NCI-H1417 (cell line): Measurements from ENCODE around the gene PDCD2L.
"Not testable (repeated sequence)": the region's sequence is repeated elsewhere in the genome, so short reads cannot be mapped to it uniquely, and the experiment has no call there.

Experiments used
- DNase-seq, 3 experiments: peaks; one replicate each; lab custom pipeline; 2025; lab: John Stamatoyannopoulos, UW

The PDCD2L gene

GRCh38 chr19:34418300-34418699 lies 14.1 kb downstream of the PDCD2L start:
- DNase-seq = no peak

- no peak for DNase-seq
Observed at GRCh38 chr19:34426096-34426661, 22.0 kb downstream of the PDCD2L start.

GRCh38 chr19:34428549-34429285 lies 24.5 kb downstream of the PDCD2L start:
- DNase-seq = peak in 2 of 3 experiments; percentile 51 to 58

GRCh38 chr19:34429553-34429952 lies 25.4 kb downstream of the PDCD2L start:
- no peak for DNase-seq

- peak; percentile 0 to 11 (median 6) for DNase-seq
Observed at GRCh38 chr19:34430738-34431625, 26.8 kb downstream of the PDCD2L start.

GRCh38 chr19:34431681-34432402 lies 27.6 kb downstream of the PDCD2L start:
- DNase-seq = no peak

GRCh38 chr19:34432797-34433196 lies 28.6 kb downstream of the PDCD2L start:
- DNase-seq = no peak

- no peak for DNase-seq
Observed at GRCh38 chr19:34436716-34437115, 32.5 kb downstream of the PDCD2L start.

GRCh38 chr19:34448191-34448590 lies 44.0 kb downstream of the PDCD2L start:
- no peak for DNase-seq

GRCh38 chr19:34452723-34453122 lies 48.5 kb downstream of the PDCD2L start:
- no peak for DNase-seq

- DNase-seq = no peak
Observed at GRCh38 chr19:34454091-34454490, 49.9 kb downstream of the PDCD2L start.

GRCh38 chr19:34454685-34455084 lies 50.5 kb downstream of the PDCD2L start:
- DNase-seq = no peak

GRCh38 chr19:34455783-34456480 lies 51.7 kb downstream of the PDCD2L start:
- DNase-seq = not testable (repeated sequence)

GRCh38 chr19:34457446-34457845 lies 53.2 kb downstream of the PDCD2L start:
- DNase-seq = no peak

- no peak for DNase-seq
Observed at GRCh38 chr19:34458677-34459076, 54.5 kb downstream of the PDCD2L start.

- no peak for DNase-seq
Observed at GRCh38 chr19:34459614-34460013, 55.4 kb downstream of the PDCD2L start.

GRCh38 chr19:34461375-34462100 lies 57.3 kb downstream of the PDCD2L start:
- no peak for DNase-seq

GRCh38 chr19:34464785-34465184 lies 60.6 kb downstream of the PDCD2L start:
- DNase-seq = not testable (repeated sequence)

GRCh38 chr19:34468409-34468808 lies 64.2 kb downstream of the PDCD2L start:
- DNase-seq = no peak

GRCh38 chr19:34469026-34469425 lies 64.8 kb downstream of the PDCD2L start:
- DNase-seq = not testable (repeated sequence)
